HG02885 (cell line): ENCODE measurements around the gene LIPN.

Source experiments
- ATAC-seq: cut with Tn5 transposase; IDR thresholded peaks from one replicate; pipeline ENCODE4 v1.9.1; 2021; ENCODE audit warnings: mild to moderate bottlenecking; ENCODE audit not compliant: unreplicated experiment, poor library complexity

Gene LIPN

GRCh38 chr10:88819290-88819689, 59.5 kb downstream of the LIPN start:
- ATAC-seq, result no peak

- no peak for ATAC-seq
Measured at GRCh38 chr10:88820748-88821401, 61.1 kb downstream of the LIPN start.

GRCh38 chr10:88826388-88826787, 66.6 kb downstream of the LIPN start:
- no peak for ATAC-seq

- no peak for ATAC-seq
Measured at GRCh38 chr10:88827671-88828070, 67.9 kb downstream of the LIPN start.

GRCh38 chr10:88828310-88828709, 68.5 kb downstream of the LIPN start:
- ATAC-seq, result no peak
